H9 (cell line): ENCODE measurements around the gene GSTM1. TPM values are rescaled to one million over a fixed set of nuclear protein-coding genes. Genes with fewer than 3 reads are reported as not detected.

Source experiments
- DNase-seq: peaks from one replicate; pipeline ENCODE4 v3.0.0-alpha.2; 2017
- H2AFZ ChIP-seq: one replicate; pipeline ENCODE4 v1.6.1; 2013; ENCODE audit warnings: mild to moderate bottlenecking, low read length, control low read depth, moderate library complexity
- H2AK5ac ChIP-seq: 2 replicates; pipeline ENCODE4 v1.6.1; 2013; ENCODE audit warnings: low read length, control low read depth, mixed read lengths; ENCODE audit not compliant: insufficient read length
- H2BK120ac ChIP-seq: one replicate; pipeline ENCODE4 v1.6.1; 2013; ENCODE audit warnings: low read depth, mild to moderate bottlenecking, low read length, control low read depth, inconsistent platforms; ENCODE audit not compliant: poor library complexity, severe bottlenecking
- H2BK12ac ChIP-seq: 2 replicates; pipeline ENCODE4 v1.6.1; 2013; ENCODE audit warnings: low read length, control low read depth, mixed read lengths, low read depth; ENCODE audit not compliant: insufficient read length
- H2BK15ac ChIP-seq: 2 replicates; pipeline ENCODE4 v1.6.1; 2013; ENCODE audit warnings: low read depth, low read length, control low read depth
- H2BK20ac ChIP-seq: one replicate; pipeline ENCODE4 v1.6.1; 2013; ENCODE audit warnings: low read depth, mild to moderate bottlenecking, low read length, control low read depth, inconsistent platforms; ENCODE audit not compliant: poor library complexity, severe bottlenecking
- H2BK5ac ChIP-seq: 2 replicates; pipeline ENCODE4 v1.6.1; 2013; ENCODE audit warnings: low read length, control low read depth, mixed read lengths; ENCODE audit not compliant: insufficient read length
- H3K14ac ChIP-seq: 2 replicates; pipeline ENCODE4 v1.6.1; 2013; ENCODE audit warnings: low read length, control low read depth; ENCODE audit not compliant: insufficient read depth
- H3K18ac ChIP-seq: 2 replicates; pipeline ENCODE4 v1.6.1; 2013; ENCODE audit warnings: low read depth, mild to moderate bottlenecking, mixed read lengths, low read length, control low read depth; ENCODE audit not compliant: insufficient read length
- H3K23ac ChIP-seq: 2 replicates; pipeline ENCODE4 v1.6.1; 2013; ENCODE audit warnings: low read length, control low read depth, mixed read lengths, low read depth; ENCODE audit not compliant: insufficient read length
- H3K23me2 ChIP-seq: 2 replicates; pipeline ENCODE4 v1.6.1; 2013; ENCODE audit warnings: low read depth, mild to moderate bottlenecking, mixed read lengths, low read length, control low read depth; ENCODE audit not compliant: insufficient read length, poor library complexity, severe bottlenecking
- H3K27ac ChIP-seq: 2 replicates; pipeline ENCODE4 v1.5.1; 2013; ENCODE audit warnings: low read length, control low read depth, mixed read lengths, low read depth; ENCODE audit not compliant: insufficient read length
- H3K27me3 ChIP-seq: 2 replicates; pipeline ENCODE4 v1.6.1; 2013; ENCODE audit warnings: low read length, control low read depth, inconsistent platforms; ENCODE audit not compliant: insufficient read depth
- H3K4ac ChIP-seq: 2 replicates; pipeline ENCODE4 v1.6.1; 2013; ENCODE audit warnings: low read depth, mild to moderate bottlenecking, control low read depth, inconsistent platforms, low read length, moderate library complexity
- H3K4me1 ChIP-seq: 2 replicates; pipeline ENCODE4 v1.6.1; 2013; ENCODE audit warnings: low read length, control low read depth, inconsistent platforms; ENCODE audit not compliant: insufficient read depth
- H3K4me2 ChIP-seq: 2 replicates; pipeline ENCODE4 v1.6.1; 2013; ENCODE audit warnings: low read length, control low read depth, mixed read lengths; ENCODE audit not compliant: insufficient read length, insufficient read depth
- H3K56ac ChIP-seq: 2 replicates; pipeline ENCODE4 v1.6.1; 2013; ENCODE audit warnings: low read depth, mild to moderate bottlenecking, mixed read lengths, low read length, control low read depth; ENCODE audit not compliant: insufficient read length
- H3K79me1 ChIP-seq: 2 replicates; pipeline ENCODE4 v1.6.1; 2013; ENCODE audit warnings: low read depth, mild to moderate bottlenecking, moderate library complexity, low read length, control low read depth, inconsistent platforms; ENCODE audit not compliant: insufficient read depth, poor library complexity, severe bottlenecking
- H3K79me2 ChIP-seq: 2 replicates; pipeline ENCODE4 v1.6.1; 2013; ENCODE audit warnings: low read length, control low read depth, inconsistent platforms; ENCODE audit not compliant: insufficient read depth
- H3K9ac ChIP-seq: 2 replicates; pipeline ENCODE4 v1.6.1; 2013; ENCODE audit warnings: low read length, control low read depth, mixed read lengths; ENCODE audit not compliant: insufficient read length; ENCODE audit errors: extremely low read depth
- H3K9me3 ChIP-seq: one replicate; pipeline ENCODE4 v1.6.1; 2013; ENCODE audit warnings: low read depth, low read length, inconsistent platforms; ENCODE audit not compliant: control insufficient read depth
- H3T11ph ChIP-seq: one replicate; pipeline ENCODE4 v1.6.1; 2013; ENCODE audit warnings: mild to moderate bottlenecking, low read length, control low read depth, inconsistent platforms
- H4K20me1 ChIP-seq: one replicate; pipeline ENCODE4 v1.6.1; 2013; ENCODE audit not compliant: control insufficient read depth, insufficient read length, insufficient read depth
- H4K5ac ChIP-seq: 2 replicates; pipeline ENCODE4 v1.6.1; 2013; ENCODE audit warnings: low read depth, mild to moderate bottlenecking, mixed read lengths, low read length, control low read depth; ENCODE audit not compliant: insufficient read length
- H4K8ac ChIP-seq: replicated peaks from 2 replicates; pipeline ENCODE4 v1.6.1; 2013; ENCODE audit warnings: low read length, control low read depth, mixed read lengths, low read depth; ENCODE audit not compliant: insufficient read length
- H4K91ac ChIP-seq: 2 replicates; pipeline ENCODE4 v1.6.1; 2013; ENCODE audit warnings: low read depth, mild to moderate bottlenecking, moderate library complexity, mixed read lengths, low read length, control low read depth; ENCODE audit not compliant: insufficient read length
- H3K27ac Mint-ChIP-seq, 3 experiments: 2 replicates in 2 of 3; 3 replicates in 1 of 3; pipeline ENCODE4 v1.8.0; 2020 to 2021; ENCODE audit warnings: mixed read lengths in 3 of 3, mild to moderate bottlenecking in 1 of 3, moderate library complexity in 1 of 3
- H3K27me3 Mint-ChIP-seq: 2 replicates; pipeline ENCODE4 v1.8.0; 2021; ENCODE audit warnings: low read depth, mild to moderate bottlenecking, moderate library complexity, mixed read lengths
- H3K36me3 Mint-ChIP-seq, 3 experiments: 2 replicates in 2 of 3; 3 replicates in 1 of 3; pipeline ENCODE4 v1.8.0; 2020 to 2021; ENCODE audit warnings: low read depth in 3 of 3, mixed read lengths in 3 of 3; ENCODE audit not compliant: insufficient read depth in 1 of 3
- H3K4me1 Mint-ChIP-seq, 2 experiments: 2 replicates each; pipeline ENCODE4 v1.8.0; 2020; ENCODE audit warnings: mixed read lengths in 2 of 2
- H3K4me3 Mint-ChIP-seq, 2 experiments: 2 replicates in 1 of 2; 3 replicates in 1 of 2; pipeline ENCODE4 v1.8.0; 2020 to 2021; ENCODE audit warnings: mild to moderate bottlenecking in 2 of 2, mixed read lengths in 2 of 2, moderate library complexity in 1 of 2
- H3K9me3 Mint-ChIP-seq, 2 experiments: 2 replicates in 1 of 2; 3 replicates in 1 of 2; pipeline ENCODE4 v1.8.0; 2020; ENCODE audit warnings: mild to moderate bottlenecking in 2 of 2, mixed read lengths in 2 of 2, moderate library complexity in 1 of 2
- WGBS: extraction: QIAGEN DNeasy Blood & Tissue Kit; methylation state at CpG from one replicate; pipeline ENCODE4 v1.1.7; 2013; ENCODE audit warnings: missing lambda C conversion rate, low lambda C conversion rate, mixed read lengths; ENCODE audit not compliant: insufficient read length; ENCODE audit errors: extremely low coverage; 5-methylcytosine and 5-hydroxymethylcytosine counted together
- total RNA-seq: library from RNA; stranded (reverse); gene quantifications from 2 replicates; pipeline ENCODE4 v1.2.1, GENCODE V29; 2021
- TF ChIP-seq, protein P1 (sequence below): fragments of 200-600 bp; sonication (generic); conservative IDR thresholded peaks from 3 replicates; pipeline ENCODE4 v1.8.0; 2021; ENCODE audit warnings: antibody characterized with exemption, mild to moderate bottlenecking

The GSTM1 gene
- total RNA-seq, 1 experiment from 2014 or later, result 19.5 TPM

DNA sequence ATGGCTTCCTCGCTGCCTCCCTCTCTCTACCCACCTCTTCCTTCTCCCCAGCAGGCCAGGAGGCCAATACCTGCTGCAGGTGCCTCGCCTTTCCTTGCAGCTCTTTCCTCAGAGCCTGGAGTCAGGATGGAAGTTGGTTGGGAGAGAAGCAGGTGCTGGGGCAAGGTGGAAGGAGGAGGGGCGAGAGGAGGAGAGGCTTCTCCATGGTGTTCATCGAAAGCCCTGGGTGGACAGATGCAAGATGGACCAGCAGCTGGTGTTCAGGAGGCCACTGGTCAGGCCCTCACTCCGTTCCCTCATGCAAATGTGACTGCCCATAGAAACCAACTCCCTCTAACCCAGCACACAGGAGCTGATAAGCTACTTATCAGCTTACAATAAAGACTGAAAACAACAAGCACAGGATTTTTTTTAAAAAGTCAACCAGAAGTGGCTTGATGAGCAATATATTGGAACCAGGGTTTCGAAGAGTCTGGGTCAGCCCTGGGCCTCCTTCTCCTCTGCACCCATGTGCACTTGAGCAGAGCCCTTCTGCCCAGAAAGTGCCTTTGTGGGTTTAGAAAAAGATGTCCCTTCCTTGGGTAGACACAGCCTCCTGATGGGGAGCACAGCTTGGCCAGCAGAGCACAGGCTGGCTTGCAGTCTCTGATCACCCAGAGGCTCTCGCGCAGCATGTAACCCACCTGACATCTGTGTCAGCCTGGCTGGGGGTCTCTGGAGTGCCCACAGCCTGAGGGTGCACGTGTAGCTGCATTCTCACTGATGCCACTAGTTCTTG lies 48.4 kb upstream of the GSTM1 start:
- Mint-ChIP-seq H3K4me3 (no peak overlapping the region), H3K9me3 (no peaks in the 10 kb centered on the region), H3K36me3 (no peaks in the 10 kb centered on the region), H3K4me1 (peaks cover 26 to 40% of the 10 kb centered on the region in 2 experiments), H3K27me3 (peaks cover 11% of the 10 kb centered on the region), H3K27ac (peak overlapping the region in 2 of 3 experiments; percentile 6 to 85; a peak in 3 of 7 replicates)
- H2BK120ac ChIP-seq, result no peak overlapping the region
- H2BK15ac ChIP-seq, result no peak overlapping the region
- H3K4me2 ChIP-seq, result no peak overlapping the region
- TF ChIP-seq, protein P1, sequence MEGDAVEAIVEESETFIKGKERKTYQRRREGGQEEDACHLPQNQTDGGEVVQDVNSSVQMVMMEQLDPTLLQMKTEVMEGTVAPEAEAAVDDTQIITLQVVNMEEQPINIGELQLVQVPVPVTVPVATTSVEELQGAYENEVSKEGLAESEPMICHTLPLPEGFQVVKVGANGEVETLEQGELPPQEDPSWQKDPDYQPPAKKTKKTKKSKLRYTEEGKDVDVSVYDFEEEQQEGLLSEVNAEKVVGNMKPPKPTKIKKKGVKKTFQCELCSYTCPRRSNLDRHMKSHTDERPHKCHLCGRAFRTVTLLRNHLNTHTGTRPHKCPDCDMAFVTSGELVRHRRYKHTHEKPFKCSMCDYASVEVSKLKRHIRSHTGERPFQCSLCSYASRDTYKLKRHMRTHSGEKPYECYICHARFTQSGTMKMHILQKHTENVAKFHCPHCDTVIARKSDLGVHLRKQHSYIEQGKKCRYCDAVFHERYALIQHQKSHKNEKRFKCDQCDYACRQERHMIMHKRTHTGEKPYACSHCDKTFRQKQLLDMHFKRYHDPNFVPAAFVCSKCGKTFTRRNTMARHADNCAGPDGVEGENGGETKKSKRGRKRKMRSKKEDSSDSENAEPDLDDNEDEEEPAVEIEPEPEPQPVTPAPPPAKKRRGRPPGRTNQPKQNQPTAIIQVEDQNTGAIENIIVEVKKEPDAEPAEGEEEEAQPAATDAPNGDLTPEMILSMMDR, result no peak
- H3K27ac ChIP-seq, result no peak overlapping the region
- no CpG with 5 or more reads among the region's 9 CpGs for WGBS
- no peak overlapping the region for H3K18ac ChIP-seq
- H3K4ac ChIP-seq, result no peak overlapping the region
- no peak overlapping the region for H4K5ac ChIP-seq
- no peak overlapping the region for H4K8ac ChIP-seq
- no peak overlapping the region for H2BK12ac ChIP-seq
- H2BK20ac ChIP-seq, result no peak overlapping the region
- H3K4me1 ChIP-seq, result peaks cover 7% of the 10 kb centered on the region; the same call in 1 of the 2 replicates
- H3K14ac ChIP-seq, result no peak overlapping the region; the same call in 1 of the 2 replicates
- H2BK5ac ChIP-seq, result no peak overlapping the region
- H2AFZ ChIP-seq, result no peak overlapping the region
- H3K23ac ChIP-seq, result no peak overlapping the region
- no peak overlapping the region for H2AK5ac ChIP-seq
- no peaks in the 10 kb centered on the region for H3K23me2 ChIP-seq
- H3K9me3 ChIP-seq, result no peaks in the 10 kb centered on the region
- H3K79me1 ChIP-seq, result no peaks in the 10 kb centered on the region
- H3K9ac ChIP-seq, result no peak overlapping the region
- H3K27me3 ChIP-seq, result no peaks in the 10 kb centered on the region
- no peak overlapping the region for H4K91ac ChIP-seq
- no peaks in the 10 kb centered on the region for H4K20me1 ChIP-seq
- no peak overlapping the region for H3T11ph ChIP-seq
- no peak overlapping the region for H3K56ac ChIP-seq
- no peaks in the 10 kb centered on the region for H3K79me2 ChIP-seq
- DNase-seq, result peak; percentile 14
